NOMO-1 (cell line): Measurements from ENCODE around the gene TMPRSS13.

Experiments used
- DNase-seq, 2 experiments: peaks; one replicate each; lab custom pipeline; 2025; ENCODE audit not compliant: unreplicated experiment in 2 of 2; lab: John Stamatoyannopoulos, UW

TMPRSS13 gene

DNA sequence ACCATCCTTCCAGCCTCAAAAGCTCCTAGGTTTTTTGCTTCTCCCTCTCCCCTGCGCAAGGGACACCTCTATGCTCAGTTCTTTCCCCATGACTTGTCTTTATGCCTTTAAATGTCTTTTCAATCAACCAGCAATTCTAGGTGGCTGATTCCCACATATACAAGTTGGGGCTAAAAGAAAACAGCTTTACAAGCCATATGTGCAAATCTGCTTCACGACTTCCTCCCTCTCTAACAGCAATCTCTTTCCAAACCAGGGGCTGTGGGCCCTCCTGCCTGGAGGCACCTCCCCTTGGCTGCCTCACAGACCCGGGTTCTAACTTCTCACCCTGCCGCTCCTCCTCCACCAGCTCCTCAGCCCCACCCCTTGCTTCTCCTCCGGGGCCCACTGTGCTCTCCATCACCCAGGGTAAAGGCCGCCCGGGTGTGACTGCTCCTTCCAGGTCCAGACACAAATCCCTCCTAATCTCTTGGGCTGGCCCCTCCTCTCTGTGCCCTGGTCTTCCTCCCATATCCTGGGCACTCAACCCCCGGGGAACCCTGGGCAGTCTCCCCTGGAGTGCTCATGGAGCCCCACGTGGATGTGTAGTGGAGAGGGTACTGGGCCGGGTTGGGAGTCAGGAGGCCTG, 14.1 kb downstream of the TMPRSS13 start:
- DNase-seq = no peak

DNA sequence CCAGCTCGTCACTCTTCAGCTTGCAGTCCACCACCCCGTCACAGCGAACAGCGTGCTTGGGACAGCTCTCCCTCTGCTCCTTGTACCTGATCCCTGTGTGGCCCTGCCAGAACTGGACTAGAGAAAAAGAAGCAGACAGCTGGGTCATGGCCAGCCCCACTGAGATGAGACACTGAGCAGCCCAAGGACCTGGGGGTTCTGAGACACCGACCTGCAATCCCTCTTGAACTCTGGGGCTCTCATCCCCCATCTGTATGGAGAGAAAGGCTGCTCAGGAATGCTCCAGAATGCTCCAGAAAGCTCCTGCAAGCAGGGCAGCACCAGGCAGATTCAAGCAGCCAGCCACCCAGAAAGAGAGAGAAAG, 14.8 kb downstream of the TMPRSS13 start:
- DNase-seq = no peak

DNA sequence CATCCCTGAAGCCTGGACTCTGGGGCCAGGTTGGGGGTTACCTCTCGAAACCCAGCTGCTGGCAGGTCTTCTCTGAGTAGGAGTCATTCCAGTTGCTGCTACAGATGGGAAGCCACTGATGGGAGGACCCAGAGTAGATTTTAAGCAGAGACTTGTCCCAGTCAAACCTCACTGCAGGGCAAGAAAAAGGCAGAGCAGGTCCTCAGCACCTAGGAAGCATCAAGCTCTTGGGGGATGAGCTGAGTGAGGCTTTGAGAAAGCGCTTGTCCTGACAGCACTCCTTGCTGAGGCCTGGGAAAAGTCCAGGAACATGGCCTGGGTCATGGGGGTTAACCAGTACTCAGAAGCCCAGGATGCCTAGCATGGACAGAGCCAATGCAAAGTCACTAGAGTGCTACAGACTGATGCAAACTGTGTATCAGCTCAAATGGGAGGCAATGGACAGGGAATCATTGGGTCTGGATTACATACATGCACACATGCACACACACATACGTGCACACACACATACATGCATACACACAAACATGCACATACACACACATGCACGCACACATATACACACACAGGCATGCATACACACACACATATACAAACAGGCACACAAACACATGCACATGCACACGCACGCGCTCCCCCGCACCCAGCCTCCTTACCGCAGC, 15.3 kb downstream of the TMPRSS13 start:
- no peak for DNase-seq

DNA sequence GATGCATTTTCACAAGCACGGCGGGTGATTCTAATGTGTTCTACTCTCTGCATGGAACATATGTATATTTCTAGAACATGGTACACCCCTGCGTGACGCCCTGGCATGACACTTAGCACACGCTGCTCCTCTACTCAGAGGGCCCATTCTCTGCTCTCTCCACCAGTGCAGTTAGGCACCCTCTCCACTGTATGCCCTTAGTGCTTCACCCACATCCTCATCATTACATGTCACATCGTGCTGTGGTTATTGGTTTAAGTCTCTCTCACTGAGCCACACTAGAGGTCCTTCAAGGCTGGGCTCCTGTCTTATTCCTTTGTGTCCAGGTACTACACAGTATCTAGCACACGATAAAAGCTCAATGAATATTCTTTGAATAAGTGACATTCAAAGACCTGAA, 16.7 kb downstream of the TMPRSS13 start:
- DNase-seq = no peak

DNA sequence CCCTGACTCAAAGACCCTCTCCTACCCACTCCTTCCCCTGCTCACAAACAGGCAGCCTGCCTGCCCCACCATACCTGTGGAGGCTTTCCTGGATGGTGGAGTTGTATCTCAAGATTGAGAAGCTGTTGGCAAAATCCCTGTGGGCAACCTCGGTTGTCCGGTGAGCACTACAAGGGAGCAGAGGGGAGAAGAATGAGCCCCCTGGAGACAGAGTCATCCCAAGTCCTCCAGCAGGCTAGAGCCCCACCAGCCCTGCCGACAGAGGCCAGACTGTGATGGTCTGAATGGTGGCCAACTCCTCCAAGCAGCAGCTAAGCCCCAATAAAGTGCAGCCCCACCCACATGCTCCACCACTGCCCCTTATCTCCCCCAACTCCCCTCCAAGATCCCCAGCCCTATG, 17.5 kb downstream of the TMPRSS13 start:
- DNase-seq = no peak

DNA sequence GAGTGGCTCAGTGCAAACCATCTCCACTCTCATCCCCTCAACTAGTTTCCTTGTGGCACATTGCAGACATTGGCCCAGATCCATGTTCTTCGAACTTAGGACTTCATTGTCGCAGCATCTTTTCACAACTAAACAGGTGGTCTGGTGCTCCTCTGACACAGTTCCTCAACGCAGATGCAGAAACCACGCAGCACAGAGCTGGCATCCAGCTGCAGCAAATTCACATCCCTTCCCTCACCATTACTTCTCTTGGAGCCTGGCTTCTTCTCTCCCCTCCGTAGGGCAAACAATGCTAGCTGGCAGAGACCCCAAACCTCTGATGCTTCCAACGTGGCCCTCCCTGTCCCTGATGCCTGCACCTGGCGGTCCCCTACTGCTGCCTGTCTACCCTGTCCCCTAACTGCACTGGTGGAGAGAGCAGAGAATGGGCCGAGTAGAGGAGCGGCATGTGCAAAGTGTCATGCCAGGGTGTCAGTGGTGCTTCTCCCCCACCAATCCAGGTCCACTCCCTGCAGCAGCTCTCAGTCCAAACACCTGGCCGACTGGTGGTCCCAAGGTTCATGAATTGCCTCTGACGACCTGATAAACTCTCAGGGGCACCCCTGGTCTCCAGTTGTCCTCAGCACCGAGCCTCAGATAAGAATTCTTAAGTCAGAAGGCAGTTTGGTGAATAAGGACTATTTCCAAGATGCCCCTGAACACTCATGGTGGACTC, 18.1 kb downstream of the TMPRSS13 start:
- DNase-seq = no peak

DNA sequence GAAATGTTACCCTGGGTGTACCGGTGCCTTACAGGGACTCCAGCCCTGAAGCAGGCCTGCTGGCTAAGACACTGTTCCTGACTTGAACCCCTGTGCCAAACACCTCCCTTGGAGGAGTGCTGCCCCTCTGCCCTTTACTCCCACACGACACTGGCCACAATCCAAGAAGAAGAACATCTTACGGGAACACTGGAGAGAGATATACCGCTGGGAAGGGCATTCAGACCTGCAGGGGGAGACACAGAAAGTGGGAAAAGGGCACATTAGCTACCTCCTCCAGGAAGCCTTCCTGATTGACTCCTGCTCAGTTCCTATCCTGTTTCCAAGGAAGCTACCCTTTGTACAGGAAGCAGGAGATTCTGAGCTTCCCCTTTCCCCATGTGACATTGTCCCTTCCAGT, 18.7 kb downstream of the TMPRSS13 start:
- DNase-seq = no peak

DNA sequence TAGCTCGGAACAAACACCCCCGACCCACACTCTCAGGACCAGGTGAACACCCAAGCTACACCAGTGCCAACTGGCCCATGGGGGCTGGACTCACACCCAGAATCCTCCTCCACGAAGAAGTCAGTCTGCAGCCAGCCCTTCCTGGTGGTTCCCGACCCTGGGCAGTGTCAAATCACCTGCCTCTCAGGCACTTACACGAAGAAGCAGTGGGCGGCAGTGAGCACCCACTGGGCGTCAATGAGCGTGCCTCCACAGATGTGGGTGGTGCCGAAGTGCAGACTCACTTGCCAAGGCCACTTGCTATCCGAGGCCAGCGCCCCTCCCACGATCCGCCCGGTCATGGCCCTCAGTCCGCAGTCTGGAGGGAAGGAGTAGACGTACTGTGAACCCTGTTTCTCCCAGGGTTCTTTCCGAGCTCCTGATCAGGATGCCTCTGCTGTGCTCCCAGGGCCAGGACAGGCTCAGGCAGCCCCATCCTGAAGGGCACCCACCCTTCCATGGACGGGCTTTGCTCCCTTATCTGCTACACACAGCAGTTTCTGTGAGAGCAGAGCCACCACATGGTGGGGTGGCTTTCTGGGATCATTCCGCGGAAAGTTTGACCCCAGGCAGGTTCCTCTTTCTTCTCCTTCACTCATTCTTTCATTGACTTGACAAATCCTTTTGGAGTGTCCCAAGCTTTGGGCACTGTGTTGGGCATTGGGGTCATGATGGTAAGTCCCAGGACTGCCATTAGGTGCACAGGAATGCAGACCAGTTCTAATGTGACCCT, 19.4 kb downstream of the TMPRSS13 start:
- no peak for DNase-seq

DNA sequence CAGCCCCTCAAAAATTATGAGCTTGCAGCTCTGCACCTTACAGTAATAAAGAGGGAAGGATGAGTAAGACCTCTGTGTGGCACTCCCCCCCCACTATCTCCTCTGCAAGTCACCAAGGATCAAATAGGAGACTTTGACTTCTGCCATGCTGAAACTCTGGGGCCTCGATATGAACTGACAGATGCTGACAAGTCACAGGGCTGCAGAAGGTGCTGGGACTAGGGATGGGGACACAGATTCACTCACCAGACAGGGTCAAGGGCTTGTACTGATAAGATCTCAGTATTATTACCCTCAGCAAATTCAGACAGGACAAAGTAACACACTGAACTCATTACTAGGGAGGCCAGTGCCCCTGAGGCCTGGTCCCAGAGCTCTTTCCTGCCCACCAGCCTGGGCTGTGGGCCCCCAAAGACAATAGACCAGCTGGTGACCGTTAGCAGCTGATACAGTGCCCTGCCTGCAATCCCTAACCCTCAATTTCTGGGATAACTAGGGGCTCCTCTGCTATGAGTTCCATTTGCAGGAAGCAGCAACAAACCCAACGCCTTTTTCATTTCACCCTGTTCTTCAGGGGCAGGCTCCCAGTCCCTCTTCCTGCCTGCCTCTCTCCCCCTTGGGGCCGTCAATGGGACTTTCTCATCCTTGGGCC, 20.1 kb downstream of the TMPRSS13 start:
- DNase-seq = peak in 1 of 2 experiments; percentile 35

DNA sequence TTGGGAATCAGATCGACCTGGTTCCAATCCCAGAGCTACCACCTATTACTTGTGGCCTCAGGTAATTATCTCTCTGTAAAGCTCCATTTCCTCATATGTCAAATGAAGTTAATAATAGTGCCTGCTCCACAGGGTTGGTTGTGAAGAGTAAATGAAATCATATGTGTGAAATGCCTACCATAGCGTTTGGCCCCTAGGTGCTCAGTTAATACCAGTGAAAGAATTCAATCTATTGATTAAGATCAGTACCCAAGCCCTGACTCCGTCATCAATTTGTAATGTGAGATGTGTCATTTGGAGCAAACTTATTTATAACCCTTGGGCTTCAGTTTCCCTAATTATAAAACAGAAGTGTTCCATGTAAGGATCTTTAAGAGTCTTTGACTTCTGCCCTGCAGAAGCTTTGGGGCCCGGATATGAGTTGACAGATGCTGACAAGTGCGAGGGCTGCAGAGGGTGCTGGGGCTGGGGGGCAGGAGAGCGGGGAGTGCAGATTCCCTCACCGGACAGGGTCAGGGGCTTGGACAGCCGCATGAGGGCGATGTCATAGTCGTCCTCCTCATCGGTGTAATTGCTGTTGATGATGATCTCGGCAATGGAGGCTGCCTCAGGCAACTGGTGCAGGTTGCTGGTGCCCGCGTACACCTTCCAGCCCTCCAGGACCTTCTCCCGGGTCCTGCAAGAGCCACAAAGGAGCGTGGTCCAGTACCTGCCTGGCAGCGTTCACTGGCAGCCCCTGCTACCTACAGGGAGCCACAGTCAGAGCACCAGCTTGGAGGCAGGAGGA, 20.9 kb downstream of the TMPRSS13 start:
- peak; percentile 27 to 42 for DNase-seq

DNA sequence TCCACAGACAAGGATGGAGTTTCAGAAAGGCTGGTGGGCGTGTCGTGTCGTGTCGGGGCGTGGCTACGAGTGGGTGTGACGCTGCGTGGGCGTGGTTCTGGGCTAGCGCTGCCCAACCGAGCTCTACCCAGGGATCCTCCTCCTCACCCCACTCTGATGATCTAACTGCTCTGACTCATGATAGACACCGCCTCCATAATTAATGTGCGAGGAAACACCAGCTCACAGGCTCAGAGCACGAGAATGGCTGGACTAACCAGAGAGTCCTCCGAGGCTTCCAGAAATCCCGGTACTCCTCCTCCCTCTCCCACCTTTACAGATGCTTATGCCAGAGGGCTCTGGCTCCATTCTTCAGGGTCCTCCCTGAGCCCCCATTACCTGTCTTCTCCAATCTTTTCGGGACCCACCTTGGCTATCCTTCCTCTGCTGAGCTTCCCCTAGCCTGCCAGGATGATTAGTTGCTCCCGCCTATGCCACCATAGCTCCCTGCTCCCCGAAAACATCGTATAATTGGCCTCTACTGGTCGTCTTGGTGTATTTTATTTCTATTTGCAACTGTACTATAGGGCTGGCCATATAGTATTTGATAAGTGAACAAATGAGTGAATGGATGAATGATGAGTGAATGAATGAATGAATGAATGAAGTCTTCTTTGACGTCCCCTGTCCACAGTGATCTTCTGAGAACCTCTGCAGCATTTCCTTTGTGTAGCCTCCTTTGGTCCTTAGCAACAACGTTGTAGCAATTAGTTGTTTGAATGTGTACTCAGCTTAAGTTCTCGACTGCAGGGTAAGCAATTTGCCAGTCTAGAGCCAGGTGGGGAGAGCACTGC, 21.7 kb downstream of the TMPRSS13 start:
- peak; percentile 97 to 98 for DNase-seq

DNA sequence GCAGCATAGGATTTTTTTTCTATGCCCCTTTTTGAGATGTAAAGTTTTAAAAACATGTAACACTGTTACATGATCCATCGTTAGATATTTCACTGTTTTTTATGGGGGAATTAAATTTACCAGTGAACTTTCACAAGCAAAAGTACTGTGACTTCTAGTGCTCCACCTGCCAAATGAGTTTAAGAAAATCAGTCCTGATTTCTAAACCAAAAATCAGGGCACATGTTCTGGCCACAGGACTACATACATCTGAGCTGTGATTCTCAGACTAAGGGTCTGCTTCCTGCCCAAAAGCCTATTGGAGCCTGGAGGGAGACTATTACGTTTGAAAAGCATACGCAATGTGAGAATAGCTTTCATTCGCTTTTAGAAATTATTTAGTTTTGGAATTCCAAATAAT, 22.5 kb downstream of the TMPRSS13 start:
- DNase-seq = no peak

DNA sequence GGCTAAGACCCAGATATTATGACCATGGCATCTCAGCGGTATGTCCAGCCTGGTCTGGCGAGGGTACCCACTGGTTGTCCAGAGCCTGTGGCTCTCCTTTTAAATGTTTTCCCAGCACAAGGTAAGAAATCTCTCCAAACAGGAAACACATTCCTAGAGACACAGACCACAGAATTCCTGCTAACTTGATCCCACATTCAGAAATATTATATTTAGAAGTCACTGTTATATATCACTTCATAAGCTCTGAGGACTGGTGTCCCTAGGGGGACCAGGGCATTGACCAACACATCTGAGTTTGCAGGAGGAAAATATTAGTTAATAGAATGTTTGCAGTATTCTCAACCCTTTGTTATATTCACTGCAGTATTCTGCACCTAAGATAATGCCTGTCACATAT, 23.1 kb downstream of the TMPRSS13 start:
- no peak for DNase-seq

DNA sequence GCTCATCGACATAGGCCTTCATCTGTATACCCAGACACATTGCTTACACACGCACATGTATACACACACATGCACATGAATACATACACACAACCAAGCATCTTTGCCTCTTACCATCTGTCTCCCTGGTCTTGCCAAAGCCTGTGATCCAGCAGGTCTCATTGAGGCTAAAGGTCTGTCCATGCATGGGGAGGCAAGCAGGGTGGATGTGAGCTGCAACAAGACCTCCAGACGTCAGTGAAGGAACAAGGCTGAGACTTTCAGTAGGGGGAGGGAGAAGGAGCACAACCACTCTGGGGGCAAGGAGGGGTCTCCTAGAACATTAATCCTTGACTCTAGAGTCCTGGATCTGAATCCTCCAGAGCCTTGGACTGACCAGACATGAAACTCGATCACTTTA, 23.7 kb downstream of the TMPRSS13 start:
- no peak for DNase-seq

DNA sequence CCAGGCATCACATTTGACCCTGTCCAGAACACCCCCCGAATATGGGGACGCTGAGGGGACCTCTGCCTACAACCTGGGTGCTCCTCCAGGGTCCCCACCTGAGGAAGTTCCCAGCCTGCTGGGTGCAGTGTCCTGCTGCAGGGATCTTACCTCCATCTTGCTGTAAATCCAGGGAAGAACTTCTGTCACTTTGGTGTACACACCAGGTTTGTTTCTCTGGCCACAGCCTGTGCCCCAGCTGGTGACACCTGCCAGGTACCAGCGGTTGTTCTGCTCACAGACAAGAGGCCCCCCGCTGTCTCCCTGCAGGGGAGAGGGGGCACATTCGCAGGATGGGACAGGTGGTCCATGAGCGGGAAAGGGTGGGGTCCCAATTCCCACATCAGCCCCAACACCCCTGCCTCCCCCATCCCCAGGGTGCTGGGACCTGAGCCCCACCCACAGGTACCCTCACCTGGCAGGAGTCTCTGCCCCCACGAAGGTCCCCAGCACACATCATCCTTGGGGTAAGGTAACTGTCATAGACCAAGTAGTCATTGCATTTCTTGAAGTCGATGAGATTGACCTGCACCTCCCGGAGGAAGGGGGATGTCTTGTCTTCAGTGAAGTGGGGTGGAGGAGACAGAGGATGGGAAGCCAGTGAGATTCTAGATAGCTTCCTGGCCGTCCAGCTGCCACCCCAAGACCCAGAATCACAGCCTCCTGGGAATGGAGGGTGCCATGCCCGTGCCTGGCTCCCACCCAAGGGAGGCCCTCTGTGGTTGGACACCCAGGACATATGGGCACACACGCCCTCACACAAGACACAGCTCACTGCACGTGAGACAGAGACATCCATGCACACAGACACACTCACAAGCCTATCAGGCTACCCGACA, 25.5 kb downstream of the TMPRSS13 start:
- DNase-seq = no peak

DNA sequence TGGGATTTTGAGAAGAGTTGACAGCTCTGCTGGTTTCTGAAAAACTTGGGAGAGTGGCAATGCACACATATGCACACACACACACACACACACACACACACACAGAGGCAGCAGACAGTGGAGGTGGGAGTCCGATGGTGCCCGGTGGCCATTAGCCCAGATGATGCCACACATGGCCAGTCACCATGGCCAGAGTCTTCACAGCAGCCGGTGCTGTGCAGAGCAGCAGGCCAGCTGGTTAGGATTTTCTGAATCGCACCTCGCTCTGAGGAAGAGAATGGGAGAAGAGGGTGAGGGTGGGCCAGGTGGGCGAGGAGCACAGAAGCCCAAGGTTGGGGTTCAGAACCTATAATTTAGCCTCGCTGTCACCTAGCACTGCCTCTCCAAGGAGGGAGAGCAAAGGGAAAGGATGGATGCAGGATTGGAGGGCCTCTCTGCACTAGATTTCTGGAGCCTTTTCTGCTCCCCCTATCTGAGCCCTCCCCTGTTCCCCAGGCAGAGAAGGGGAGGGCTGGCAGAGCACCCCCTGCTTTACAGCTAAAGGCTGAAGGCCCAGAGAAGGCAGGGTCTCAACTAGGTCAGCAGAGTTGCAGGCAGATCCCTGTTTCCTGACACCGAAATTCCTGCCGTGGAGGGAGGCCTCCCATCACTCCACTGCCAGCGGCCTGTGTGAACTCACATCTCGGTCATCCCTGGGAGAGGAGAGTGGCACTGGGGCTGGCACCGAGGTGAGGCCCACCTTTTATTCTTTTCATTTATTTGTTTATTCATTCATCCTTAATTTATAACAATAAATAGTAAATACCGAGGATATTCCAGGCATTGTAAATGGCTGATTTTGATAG, 27.0 kb downstream of the TMPRSS13 start:
- DNase-seq = no peak

DNA sequence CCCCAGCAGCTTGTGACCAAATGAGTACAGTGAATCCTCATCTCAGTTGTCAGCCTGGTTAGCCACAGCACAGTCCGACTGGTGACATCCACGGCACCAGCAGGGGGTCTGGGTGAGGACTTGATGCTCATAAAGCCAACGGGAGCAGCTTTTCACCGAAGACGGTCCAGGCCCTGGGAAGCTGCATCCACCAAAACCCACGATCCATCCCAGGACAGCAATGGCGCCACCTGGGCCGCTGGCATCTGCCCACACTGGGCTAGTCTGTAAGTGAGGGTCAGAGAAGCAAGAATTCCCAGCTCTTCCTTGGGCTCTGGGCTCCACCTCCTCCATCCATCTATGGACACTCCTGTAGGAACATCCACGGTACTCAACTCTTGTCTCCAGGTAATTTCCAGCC, 27.6 kb downstream of the TMPRSS13 start:
- no peak for DNase-seq
